ENCODE data around the gene SDK1.

The SDK1 gene

GRCh38 chr7:3591219-3591618 lies 290.2 kb downstream of the SDK1 start:
- Histone ChIP-seq H4K91ac (ENCODE audit: low read depth, low read length) (no peak overlapping the region), H3K4me2 (ENCODE audit: low read length) (no peak overlapping the region), H3K9me3 (ENCODE audit: insufficient read depth, low read depth, low read length) (no peaks in the 10 kb centered on the region), H3K4ac (ENCODE audit: low read depth, low read length) (no peak overlapping the region), H3K27me3 (ENCODE audit: insufficient read depth, low read length) (no peaks in the 10 kb centered on the region), H3K36me3 (ENCODE audit: control insufficient read depth in 1 of 2, insufficient read depth in 2 of 2, low read length in 2 of 2) (no peaks in the 10 kb centered on the region), H2AK5ac (ENCODE audit: low read length) (no peak overlapping the region), H3K79me2 (ENCODE audit: control insufficient read depth, insufficient read depth, low read length, poor library complexity) (no peaks in the 10 kb centered on the region), H2BK120ac (ENCODE audit: insufficient read depth, low read length, poor library complexity) (no peak overlapping the region), H2BK12ac (ENCODE audit: low read length) (no peak overlapping the region), H3K14ac (ENCODE audit: low read length) (no peak overlapping the region), H4K8ac (ENCODE audit: low read depth, low read length) (no peak overlapping the region), H2AFZ (ENCODE audit: insufficient read depth, low read length, poor library complexity) (no peak overlapping the region), H3K9ac (ENCODE audit: low read length) (no peak overlapping the region), H3K4me1 (ENCODE audit: control insufficient read depth in 1 of 2, insufficient read depth in 2 of 2, low read length in 2 of 2) (peaks cover 0 to 2% of the 10 kb centered on the region in 2 experiments), H2BK5ac (ENCODE audit: low read depth, low read length, poor library complexity) (no peak overlapping the region), H3K79me1 (ENCODE audit: low read length) (no peaks in the 10 kb centered on the region), H3K27ac (ENCODE audit: low read depth, low read length) (no peak overlapping the region), H3K18ac (ENCODE audit: low read length) (no peak overlapping the region), H3K23ac (ENCODE audit: low read length) (no peak overlapping the region), H4K12ac (ENCODE audit: low read depth, low read length) (no peak overlapping the region), H3K4me3 (ENCODE audit: low read depth, low read length) (no peak overlapping the region)
- no CpG with 5 or more reads among the region's 4 CpGs for WGBS (ENCODE audit: extremely low coverage, insufficient coverage, insufficient read length)
- DNase-seq: no peak

DNA sequence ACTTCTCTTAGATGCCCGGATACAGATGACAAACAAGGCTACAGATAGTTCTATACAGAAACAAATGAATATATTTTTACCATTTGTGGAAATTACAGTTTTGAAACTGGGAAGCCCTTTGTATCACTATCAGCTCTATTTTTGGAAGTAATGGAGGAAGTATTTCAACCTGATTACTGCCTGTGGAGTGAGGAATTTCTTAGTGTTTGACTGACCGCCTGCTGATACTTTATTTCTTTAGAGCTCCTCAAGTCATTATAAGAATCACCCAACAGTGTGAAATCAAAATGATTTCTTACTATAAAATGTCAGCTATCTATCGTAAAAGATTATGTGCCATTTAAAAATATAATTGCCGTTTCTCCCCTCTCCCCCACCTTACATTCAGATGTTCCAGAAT lies 290.9 kb downstream of the SDK1 start:
- Histone ChIP-seq H2AFZ (ENCODE audit: insufficient read depth, low read length, poor library complexity) (no peak overlapping the region), H3K27ac (ENCODE audit: low read depth, low read length) (no peak overlapping the region), H3K79me2 (ENCODE audit: control insufficient read depth, insufficient read depth, low read length, poor library complexity) (no peaks in the 10 kb centered on the region), H4K12ac (ENCODE audit: low read depth, low read length) (no peak overlapping the region), H3K14ac (ENCODE audit: low read length) (no peak overlapping the region), H3K23ac (ENCODE audit: low read length) (no peak overlapping the region), H3K4me1 (ENCODE audit: control insufficient read depth in 1 of 2, insufficient read depth in 2 of 2, low read length in 2 of 2) (peaks cover 0 to 2% of the 10 kb centered on the region in 2 experiments), H2BK120ac (ENCODE audit: insufficient read depth, low read length, poor library complexity) (no peak overlapping the region), H3K18ac (ENCODE audit: low read length) (no peak overlapping the region), H3K79me1 (ENCODE audit: low read length) (no peaks in the 10 kb centered on the region), H3K9ac (ENCODE audit: low read length) (no peak overlapping the region), H2AK5ac (ENCODE audit: low read length) (no peak overlapping the region), H2BK12ac (ENCODE audit: low read length) (no peak overlapping the region), H3K9me3 (ENCODE audit: insufficient read depth, low read depth, low read length) (no peaks in the 10 kb centered on the region), H3K4me3 (ENCODE audit: low read depth, low read length) (no peak overlapping the region), H2BK5ac (ENCODE audit: low read depth, low read length, poor library complexity) (no peak overlapping the region), H4K8ac (ENCODE audit: low read depth, low read length) (no peak overlapping the region), H3K4me2 (ENCODE audit: low read length) (no peak overlapping the region), H4K91ac (ENCODE audit: low read depth, low read length) (no peak overlapping the region), H3K4ac (ENCODE audit: low read depth, low read length) (no peak overlapping the region), H3K27me3 (ENCODE audit: insufficient read depth, low read length) (no peaks in the 10 kb centered on the region), H3K36me3 (ENCODE audit: control insufficient read depth in 1 of 2, insufficient read depth in 2 of 2, low read length in 2 of 2) (no peaks in the 10 kb centered on the region)
- DNase-seq: no peak
- no CpG with 5 or more reads among the region's 4 CpGs for WGBS (ENCODE audit: extremely low coverage, insufficient coverage, insufficient read length)

GRCh38 chr7:3592401-3593134 lies 291.5 kb downstream of the SDK1 start:
- Histone ChIP-seq H3K4me2 (ENCODE audit: low read length) (no peak overlapping the region), H3K18ac (ENCODE audit: low read length) (no peak overlapping the region), H2AK5ac (ENCODE audit: low read length) (no peak overlapping the region), H3K27me3 (ENCODE audit: insufficient read depth, low read length) (no peaks in the 10 kb centered on the region), H4K8ac (ENCODE audit: low read depth, low read length) (no peak overlapping the region), H3K4ac (ENCODE audit: low read depth, low read length) (no peak overlapping the region), H3K36me3 (ENCODE audit: control insufficient read depth in 1 of 2, insufficient read depth in 2 of 2, low read length in 2 of 2) (no peaks in the 10 kb centered on the region), H3K4me1 (ENCODE audit: control insufficient read depth in 1 of 2, insufficient read depth in 2 of 2, low read length in 2 of 2) (peaks cover 0 to 2% of the 10 kb centered on the region in 2 experiments), H3K9me3 (ENCODE audit: insufficient read depth, low read depth, low read length) (no peaks in the 10 kb centered on the region), H2BK12ac (ENCODE audit: low read length) (no peak overlapping the region), H2BK120ac (ENCODE audit: insufficient read depth, low read length, poor library complexity) (no peak overlapping the region), H3K79me1 (ENCODE audit: low read length) (no peaks in the 10 kb centered on the region), H4K12ac (ENCODE audit: low read depth, low read length) (no peak overlapping the region), H4K91ac (ENCODE audit: low read depth, low read length) (no peak overlapping the region), H3K23ac (ENCODE audit: low read length) (no peak overlapping the region), H2AFZ (ENCODE audit: insufficient read depth, low read length, poor library complexity) (no peak overlapping the region), H3K9ac (ENCODE audit: low read length) (no peak overlapping the region), H3K4me3 (ENCODE audit: low read depth, low read length) (no peak overlapping the region), H2BK5ac (ENCODE audit: low read depth, low read length, poor library complexity) (no peak overlapping the region), H3K27ac (ENCODE audit: low read depth, low read length) (no peak overlapping the region), H3K14ac (ENCODE audit: low read length) (no peak overlapping the region), H3K79me2 (ENCODE audit: control insufficient read depth, insufficient read depth, low read length, poor library complexity) (no peaks in the 10 kb centered on the region)
- DNase-seq: no peak
- no CpG with 5 or more reads among the region's 11 CpGs for WGBS (ENCODE audit: extremely low coverage, insufficient coverage, insufficient read length)

DNA sequence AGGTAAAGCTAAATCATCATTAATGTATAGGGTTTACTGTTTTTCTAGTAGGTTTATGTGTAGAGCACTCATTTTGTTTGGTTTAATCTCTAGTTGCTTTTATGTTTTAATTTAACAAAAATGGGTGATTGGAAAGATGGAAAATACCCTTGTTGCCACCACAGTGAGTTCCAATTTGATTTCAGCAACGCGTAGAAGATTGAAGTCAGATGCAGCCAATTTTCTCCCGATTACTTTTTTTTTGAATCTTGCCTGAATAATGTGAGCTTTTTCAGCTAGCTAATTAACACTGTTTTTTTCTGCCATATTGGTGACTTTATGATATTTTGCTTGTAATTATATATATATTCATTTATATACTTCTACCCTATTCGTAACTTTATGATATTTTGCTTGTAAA lies 293.8 kb downstream of the SDK1 start:
- no peak overlapping the region for H2AFZ ChIP-seq (ENCODE audit: insufficient read depth, low read length, poor library complexity)
- no CpG with 5 or more reads among the region's 4 CpGs for WGBS (ENCODE audit: extremely low coverage, insufficient coverage, insufficient read length)
- no peak overlapping the region for H2BK5ac ChIP-seq (ENCODE audit: low read depth, low read length, poor library complexity)

More for the DNA sequence above, 293.8 kb downstream of the SDK1 start:
- Histone ChIP-seq H2AK5ac (ENCODE audit: low read length) (no peak overlapping the region), H3K27me3 (ENCODE audit: insufficient read depth, low read length) (no peaks in the 10 kb centered on the region), H4K12ac (ENCODE audit: low read depth, low read length) (no peak overlapping the region), H3K18ac (ENCODE audit: low read length) (no peak overlapping the region), H4K91ac (ENCODE audit: low read depth, low read length) (no peak overlapping the region), H3K4ac (ENCODE audit: low read depth, low read length) (no peak overlapping the region), H2BK12ac (ENCODE audit: low read length) (no peak overlapping the region), H3K27ac (ENCODE audit: low read depth, low read length) (no peak overlapping the region), H3K4me2 (ENCODE audit: low read length) (no peak overlapping the region), H3K23ac (ENCODE audit: low read length) (no peak overlapping the region), H3K9ac (ENCODE audit: low read length) (no peak overlapping the region), H3K79me2 (ENCODE audit: control insufficient read depth, insufficient read depth, low read length, poor library complexity) (no peaks in the 10 kb centered on the region), H2BK120ac (ENCODE audit: insufficient read depth, low read length, poor library complexity) (no peak overlapping the region), H3K36me3 (ENCODE audit: control insufficient read depth in 1 of 2, insufficient read depth in 2 of 2, low read length in 2 of 2) (no peaks in the 10 kb centered on the region), H3K4me3 (ENCODE audit: low read depth, low read length) (no peak overlapping the region), H4K8ac (ENCODE audit: low read depth, low read length) (no peak overlapping the region), H3K9me3 (ENCODE audit: insufficient read depth, low read depth, low read length) (no peaks in the 10 kb centered on the region), H3K14ac (ENCODE audit: low read length) (no peak overlapping the region), H3K79me1 (ENCODE audit: low read length) (no peaks in the 10 kb centered on the region), H3K4me1 (ENCODE audit: control insufficient read depth in 1 of 2, insufficient read depth in 2 of 2, low read length in 2 of 2) (peaks cover 0 to 2% of the 10 kb centered on the region in 2 experiments)
- no peak for DNase-seq

Data from trophoblast cell (in vitro differentiated cells and primary cell).